NT2/D1 (cell line): Measurements from ENCODE around the gene ABCB7.

Source experiments
- YY1 ChIP-seq: IDR thresholded peaks from 2 replicates; pipeline ENCODE4 v1.6.1; 2011; ENCODE audit not compliant: insufficient read length, insufficient read depth
- ZNF274 ChIP-seq: IDR thresholded peaks from 2 replicates; pipeline ENCODE4 v1.6.1; 2011; ENCODE audit warnings: mild to moderate bottlenecking, low read depth, low read length

GRCh38 chrX:75113664-75114063, 42.4 kb downstream of the ABCB7 start:
- TF ChIP-seq ZNF274: no peak
- no peak for TF ChIP-seq YY1
